ENCODE data around the gene CARMIL1. TPM values are rescaled to one million over a fixed set of nuclear protein-coding genes. Genes with fewer than 3 reads are reported as not detected.

CARMIL1 gene
- total RNA-seq, 1 donor from 2014 or later: 3.4 TPM

- POLR2A ChIA-PET: interaction anchor here (0.6 kb wide), 1 partner anchor 762 kb away, joined by 3 read pairs; a partner anchor contains a TSS
- no peaks in the 10 kb centered on the region for H3K9me3 Mint-ChIP-seq
- ATAC-seq (ENCODE audit: low read depth) (no peak), DNase-seq (no peak)
- H3K36me3 Mint-ChIP-seq (ENCODE audit: low read depth): no peaks in the 10 kb centered on the region
- H3K27ac Mint-ChIP-seq: no peak overlapping the region
- CTCF ChIA-PET: interaction anchor here (1.5 kb wide), 1 partner anchor 8 kb away, joined by 4 read pairs; no protein-coding TSS in a partner anchor
- intact Hi-C loops (cut with micrococcal nuclease): no loop called here
- H3K4me1 Mint-ChIP-seq: no peaks in the 10 kb centered on the region
- peaks cover 1% of the 10 kb centered on the region for H3K27me3 Mint-ChIP-seq
- TF ChIP-seq, protein P1, sequence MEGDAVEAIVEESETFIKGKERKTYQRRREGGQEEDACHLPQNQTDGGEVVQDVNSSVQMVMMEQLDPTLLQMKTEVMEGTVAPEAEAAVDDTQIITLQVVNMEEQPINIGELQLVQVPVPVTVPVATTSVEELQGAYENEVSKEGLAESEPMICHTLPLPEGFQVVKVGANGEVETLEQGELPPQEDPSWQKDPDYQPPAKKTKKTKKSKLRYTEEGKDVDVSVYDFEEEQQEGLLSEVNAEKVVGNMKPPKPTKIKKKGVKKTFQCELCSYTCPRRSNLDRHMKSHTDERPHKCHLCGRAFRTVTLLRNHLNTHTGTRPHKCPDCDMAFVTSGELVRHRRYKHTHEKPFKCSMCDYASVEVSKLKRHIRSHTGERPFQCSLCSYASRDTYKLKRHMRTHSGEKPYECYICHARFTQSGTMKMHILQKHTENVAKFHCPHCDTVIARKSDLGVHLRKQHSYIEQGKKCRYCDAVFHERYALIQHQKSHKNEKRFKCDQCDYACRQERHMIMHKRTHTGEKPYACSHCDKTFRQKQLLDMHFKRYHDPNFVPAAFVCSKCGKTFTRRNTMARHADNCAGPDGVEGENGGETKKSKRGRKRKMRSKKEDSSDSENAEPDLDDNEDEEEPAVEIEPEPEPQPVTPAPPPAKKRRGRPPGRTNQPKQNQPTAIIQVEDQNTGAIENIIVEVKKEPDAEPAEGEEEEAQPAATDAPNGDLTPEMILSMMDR (IDR thresholded peaks at IDR 0.05): no peak
- no peak overlapping the region for H3K4me3 Mint-ChIP-seq
Measured at GRCh38 chr6:25257686-25258348, 21.4 kb upstream of the CARMIL1 start.

DNA sequence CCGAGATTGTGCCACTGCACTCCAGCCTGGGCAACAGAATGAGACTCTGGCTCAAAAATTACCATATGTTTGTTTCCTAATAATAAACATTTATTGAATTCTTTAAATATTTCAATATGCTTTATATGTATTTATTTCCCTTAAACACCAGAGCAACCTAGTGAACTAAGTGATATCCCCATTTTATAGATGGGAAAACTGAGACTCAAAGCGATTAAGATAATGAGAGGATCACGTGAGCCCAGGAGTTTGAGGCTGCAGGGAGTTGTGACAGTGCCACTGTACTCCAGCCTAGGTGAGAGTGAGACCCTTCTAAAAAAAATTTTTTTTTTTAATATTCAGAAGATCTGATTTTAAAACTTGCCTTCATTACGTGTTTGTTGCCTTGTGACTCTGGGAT is 19.4 kb upstream of the CARMIL1 start:
- no peaks in the 10 kb centered on the region for H3K9me3 Mint-ChIP-seq

DNA sequence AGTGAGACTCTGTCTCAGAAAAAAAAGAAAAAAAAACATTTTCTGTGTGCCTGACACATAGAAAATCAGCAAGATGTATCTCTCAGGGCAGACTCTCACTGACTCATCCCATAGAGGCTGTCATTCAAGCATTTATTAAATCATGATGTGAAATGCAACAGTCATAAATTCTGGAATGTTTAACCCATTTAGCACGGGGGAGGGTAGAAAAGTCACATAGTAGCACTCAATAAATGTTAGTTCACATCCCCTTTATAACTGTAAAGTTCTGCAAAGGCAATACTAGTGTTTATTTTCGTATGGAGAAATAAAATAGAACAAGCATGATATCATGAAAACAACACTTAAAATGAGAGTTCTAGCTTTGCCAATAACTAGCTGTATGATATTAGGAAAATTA is 15.5 kb upstream of the CARMIL1 start:
- H3K27ac Mint-ChIP-seq: no peak overlapping the region
- no peaks in the 10 kb centered on the region for H3K9me3 Mint-ChIP-seq
- ChIA-PET CTCF (interaction anchor here (1.1 to 5.8 kb wide), 2 partner anchors 226 to 291 kb away, joined by 3 to 188 read pairs; no protein-coding TSS in a partner anchor), POLR2A (interaction anchor here (0.7 kb wide), 1 partner anchor 14 kb away, joined by 4 read pairs; no protein-coding TSS in a partner anchor)
- H3K27me3 Mint-ChIP-seq: peaks cover 5% of the 10 kb centered on the region
- H3K36me3 Mint-ChIP-seq (ENCODE audit: low read depth): no peaks in the 10 kb centered on the region
- DNase-seq (no peak), ATAC-seq (ENCODE audit: low read depth) (no peak)
- peaks cover 2% of the 10 kb centered on the region for H3K4me1 Mint-ChIP-seq
- intact Hi-C loops (cut with micrococcal nuclease): loop anchor here (2.0 kb wide), 1 partner anchor 41 kb away; no protein-coding TSS in a partner anchor
- TF ChIP-seq, protein P1 (IDR thresholded peaks at IDR 0.05): no peak
- no peak overlapping the region for H3K4me3 Mint-ChIP-seq

More for the DNA sequence above, 19.4 kb upstream of the CARMIL1 start:
- no peak for ATAC-seq (ENCODE audit: low read depth)
- no peak overlapping the region for H3K27ac Mint-ChIP-seq
- no peaks in the 10 kb centered on the region for H3K27me3 Mint-ChIP-seq
- TF ChIP-seq, protein P1 (IDR thresholded peaks at IDR 0.05): no peak
- POLR2A ChIA-PET: no interaction called here
- H3K4me1 Mint-ChIP-seq: no peaks in the 10 kb centered on the region
- no peak overlapping the region for H3K4me3 Mint-ChIP-seq
- DNase-seq: no peak
- intact Hi-C loops (cut with micrococcal nuclease): no loop called here
- H3K36me3 Mint-ChIP-seq (ENCODE audit: low read depth): no peaks in the 10 kb centered on the region
- CTCF ChIA-PET: no interaction called here

GRCh38 chr6:25266456-25267100 is 12.6 kb upstream of the CARMIL1 start:
- ChIA-PET POLR2A (no interaction called here), CTCF (interaction anchor here (1.1 to 5.8 kb wide), 23 partner anchors 8 to 726 kb away, joined by 3 to 188 read pairs (median 5); partner anchors contain the start of gene CARMIL1)
- Mint-ChIP-seq H3K4me3 (no peak overlapping the region), H3K27me3 (peaks cover 7% of the 10 kb centered on the region), H3K27ac (no peak overlapping the region), H3K9me3 (no peaks in the 10 kb centered on the region), H3K4me1 (peaks cover 2% of the 10 kb centered on the region), H3K36me3 (ENCODE audit: low read depth) (no peaks in the 10 kb centered on the region)
- TF ChIP-seq, protein P1 (IDR thresholded peaks at IDR 0.05): no peak
- no peak for ATAC-seq (ENCODE audit: low read depth)
- no peak for DNase-seq
- intact Hi-C loops (cut with micrococcal nuclease): no loop called here

DNA sequence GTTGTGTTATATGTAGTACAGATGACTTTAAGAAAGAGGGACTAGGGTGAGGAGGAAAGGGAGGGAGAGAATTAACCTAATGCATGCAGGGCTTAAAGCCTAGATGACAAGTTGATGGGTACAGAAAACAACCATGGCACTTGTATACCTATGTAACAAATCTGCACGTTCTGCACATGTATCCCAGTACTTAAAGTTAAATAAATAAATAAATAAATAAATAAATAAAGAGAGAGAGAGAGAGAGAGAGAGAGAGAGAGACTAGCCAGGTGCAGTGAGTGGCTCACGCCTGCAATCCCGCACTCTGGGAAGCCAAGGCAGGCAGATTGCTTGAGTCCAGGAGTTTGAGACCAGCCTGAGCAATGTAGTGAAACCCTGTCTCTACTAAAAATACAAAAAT is 11.5 kb upstream of the CARMIL1 start:
- H3K9me3 Mint-ChIP-seq: no peaks in the 10 kb centered on the region
- CTCF ChIA-PET: interaction anchor here (1.5 kb wide), 1 partner anchor 223 kb away, joined by 11 read pairs; no protein-coding TSS in a partner anchor
- H3K27ac Mint-ChIP-seq: no peak overlapping the region
- H3K4me3 Mint-ChIP-seq: no peak overlapping the region
- TF ChIP-seq, protein P1 (IDR thresholded peaks at IDR 0.05): no peak
- ATAC-seq (ENCODE audit: low read depth) (no peak), DNase-seq (no peak)
- intact Hi-C loops (cut with micrococcal nuclease): no loop called here
- peaks cover 13% of the 10 kb centered on the region for H3K27me3 Mint-ChIP-seq
- no peaks in the 10 kb centered on the region for H3K36me3 Mint-ChIP-seq (ENCODE audit: low read depth)
- H3K4me1 Mint-ChIP-seq: peaks cover 2% of the 10 kb centered on the region
- POLR2A ChIA-PET: interaction anchor here (0.7 kb wide), 1 partner anchor 758 kb away, joined by 3 read pairs; no protein-coding TSS in a partner anchor
